Suprapubic skin (tissue), 4 donors: Measurements from ENCODE around the gene GCNT4.

ENCODE experiments used
- EP300 ChIP-seq: sonication (generic); formaldehyde crosslinking; IDR thresholded peaks from one replicate; pipeline ENCODE4 v1.6.1; 2017; ENCODE audit warnings: antibody characterized with exemption
- POLR2A ChIP-seq, 2 donors: fragments of 450-650 bp; IDR thresholded peaks; one replicate each; pipeline ENCODE4 v1.6.1; 2017; ENCODE audit warnings: antibody characterized with exemption in 2 of 2, mild to moderate bottlenecking in 2 of 2, moderate library complexity in 2 of 2
- POLR2AphosphoS5 ChIP-seq, 3 donors: sonication (generic); formaldehyde crosslinking; IDR thresholded peaks; one replicate each; pipeline ENCODE4 v1.6.1; 2017; ENCODE audit warnings: antibody characterized with exemption in 3 of 3
- TF ChIP-seq, protein P1 (sequence below), 2 donors: fragments of 200-600 bp in 1 of 2; fragments of 450-650 bp in 1 of 2; sonication (generic) in 1 of 2; IDR thresholded peaks; one replicate each; pipeline ENCODE4 v1.5.1; 2016 to 2019; ENCODE audit warnings: antibody characterized with exemption in 2 of 2, mild to moderate bottlenecking in 1 of 2, moderate library complexity in 1 of 2

DNA sequence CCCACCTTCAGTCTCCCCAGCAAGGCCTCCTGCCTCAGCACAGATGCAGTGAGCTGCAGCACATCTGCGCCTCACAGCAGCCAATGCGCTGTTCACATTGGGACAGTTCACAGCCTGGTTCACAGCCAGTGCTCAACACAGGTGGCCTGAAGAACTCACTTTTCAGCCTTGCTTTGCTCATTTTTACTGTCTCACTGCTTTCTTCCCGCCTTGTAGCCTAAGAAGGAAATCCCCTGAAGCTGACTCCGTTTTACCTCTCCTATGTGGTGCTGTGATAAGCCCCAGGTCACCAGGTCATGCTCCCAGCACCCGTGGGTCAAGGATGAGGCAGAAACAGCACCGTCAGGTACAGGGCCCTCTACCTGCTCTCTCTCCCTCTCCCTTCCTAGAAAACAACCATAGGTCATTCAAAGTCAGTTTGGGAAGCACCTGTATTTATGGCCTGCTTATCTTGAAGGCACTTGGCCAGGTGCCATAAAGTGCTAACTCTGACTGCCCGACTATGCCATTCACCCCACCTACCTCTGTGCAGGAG is 1.1 kb downstream of the GCNT4 start:
- TF ChIP-seq, protein P1, sequence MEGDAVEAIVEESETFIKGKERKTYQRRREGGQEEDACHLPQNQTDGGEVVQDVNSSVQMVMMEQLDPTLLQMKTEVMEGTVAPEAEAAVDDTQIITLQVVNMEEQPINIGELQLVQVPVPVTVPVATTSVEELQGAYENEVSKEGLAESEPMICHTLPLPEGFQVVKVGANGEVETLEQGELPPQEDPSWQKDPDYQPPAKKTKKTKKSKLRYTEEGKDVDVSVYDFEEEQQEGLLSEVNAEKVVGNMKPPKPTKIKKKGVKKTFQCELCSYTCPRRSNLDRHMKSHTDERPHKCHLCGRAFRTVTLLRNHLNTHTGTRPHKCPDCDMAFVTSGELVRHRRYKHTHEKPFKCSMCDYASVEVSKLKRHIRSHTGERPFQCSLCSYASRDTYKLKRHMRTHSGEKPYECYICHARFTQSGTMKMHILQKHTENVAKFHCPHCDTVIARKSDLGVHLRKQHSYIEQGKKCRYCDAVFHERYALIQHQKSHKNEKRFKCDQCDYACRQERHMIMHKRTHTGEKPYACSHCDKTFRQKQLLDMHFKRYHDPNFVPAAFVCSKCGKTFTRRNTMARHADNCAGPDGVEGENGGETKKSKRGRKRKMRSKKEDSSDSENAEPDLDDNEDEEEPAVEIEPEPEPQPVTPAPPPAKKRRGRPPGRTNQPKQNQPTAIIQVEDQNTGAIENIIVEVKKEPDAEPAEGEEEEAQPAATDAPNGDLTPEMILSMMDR (IDR thresholded peaks at IDR 0.05): no peak
- TF ChIP-seq POLR2AphosphoS5 (IDR thresholded peaks at IDR 0.05) (no peak), POLR2A (IDR thresholded peaks at IDR 0.05) (no peak), EP300 (no peak)
